ENCODE data around the gene CSTPP1.

Gene CSTPP1

GRCh38 chr11:47007579-47007978 is 71.0 kb downstream of the CSTPP1 start:
- Histone ChIP-seq H3K27ac (ENCODE audit: low read length) (no peak overlapping the region), H3K79me2 (ENCODE audit: insufficient read depth, low read length) (no peaks in the 10 kb centered on the region)
- no peak for ATAC-seq (ENCODE audit: insufficient read depth, low read depth)

GRCh38 chr11:47010179-47010578 is 73.6 kb downstream of the CSTPP1 start:
- H3K36me3 ChIP-seq (ENCODE audit: insufficient read depth, low read length) = no peaks in the 10 kb centered on the region
- H3K4me2 ChIP-seq (ENCODE audit: insufficient read depth, low read length) = no peak overlapping the region
- no peaks in the 10 kb centered on the region for H3K79me2 ChIP-seq (ENCODE audit: insufficient read depth, low read length)
- no peak for TF ChIP-seq CTCF (IDR thresholded peaks at IDR 0.05; ENCODE audit: borderline replicate concordance, extremely low read depth, low read length, poor library complexity, severe bottlenecking)
- TF ChIP-seq EZH2 (IDR thresholded peaks at IDR 0.05; ENCODE audit: borderline replicate concordance, low read depth, low read length, severe bottlenecking) = no peak
- no peak overlapping the region for H3K27ac ChIP-seq (ENCODE audit: low read length)
- DNase-seq = no peak
- H3K9ac ChIP-seq (ENCODE audit: low read depth, low read length) = no peak overlapping the region
- H3K9me3 ChIP-seq (ENCODE audit: insufficient read depth, low read length, severe bottlenecking) = no peaks in the 10 kb centered on the region
- no peaks in the 10 kb centered on the region; the same call in 1 of the 2 replicates for H4K20me1 ChIP-seq (ENCODE audit: insufficient read depth, low read length)
- no peak overlapping the region for H3K4me3 ChIP-seq (ENCODE audit: low read depth in 1 of 2, low read length in 2 of 2)
- ATAC-seq (ENCODE audit: insufficient read depth, low read depth) = no peak
- no peaks in the 10 kb centered on the region for H3K4me1 ChIP-seq (ENCODE audit: insufficient read depth, low read length)
- H3K27me3 ChIP-seq (ENCODE audit: insufficient read depth, low read length, poor library complexity) = no peaks in the 10 kb centered on the region
- no peak overlapping the region for H2AFZ ChIP-seq (ENCODE audit: low read depth, low read length)

More at GRCh38 chr11:47007579-47007978, 71.0 kb downstream of the CSTPP1 start:
- no peak overlapping the region for H3K9ac ChIP-seq (ENCODE audit: low read depth, low read length)
- no peak overlapping the region for H2AFZ ChIP-seq (ENCODE audit: low read depth, low read length)
- H3K4me1 ChIP-seq (ENCODE audit: insufficient read depth, low read length) = peaks cover 9% of the 10 kb centered on the region
- TF ChIP-seq CTCF (IDR thresholded peaks at IDR 0.05; ENCODE audit: borderline replicate concordance, extremely low read depth, low read length, poor library complexity, severe bottlenecking) = no peak
- TF ChIP-seq EZH2 (IDR thresholded peaks at IDR 0.05; ENCODE audit: borderline replicate concordance, low read depth, low read length, severe bottlenecking) = no peak
- no peaks in the 10 kb centered on the region for H3K9me3 ChIP-seq (ENCODE audit: insufficient read depth, low read length, severe bottlenecking)
- no peak overlapping the region for H3K4me3 ChIP-seq (ENCODE audit: low read depth in 1 of 2, low read length in 2 of 2)
- H3K27me3 ChIP-seq (ENCODE audit: insufficient read depth, low read length, poor library complexity) = no peaks in the 10 kb centered on the region
- H4K20me1 ChIP-seq (ENCODE audit: insufficient read depth, low read length) = no peaks in the 10 kb centered on the region; the same call in 1 of the 2 replicates
- H3K36me3 ChIP-seq (ENCODE audit: insufficient read depth, low read length) = no peaks in the 10 kb centered on the region
- no peak for DNase-seq
- no peak overlapping the region for H3K4me2 ChIP-seq (ENCODE audit: insufficient read depth, low read length)

- Histone ChIP-seq H4K20me1 (ENCODE audit: insufficient read depth, low read length) (no peaks in the 10 kb centered on the region; the same call in 1 of the 2 replicates), H3K4me2 (ENCODE audit: insufficient read depth, low read length) (no peak overlapping the region)
- ATAC-seq (ENCODE audit: insufficient read depth, low read depth) = no peak
Observed at GRCh38 chr11:47014097-47014496, 77.5 kb downstream of the CSTPP1 start.

More at GRCh38 chr11:47014097-47014496, 77.5 kb downstream of the CSTPP1 start:
- Histone ChIP-seq H3K79me2 (ENCODE audit: insufficient read depth, low read length) (no peaks in the 10 kb centered on the region), H2AFZ (ENCODE audit: low read depth, low read length) (no peak overlapping the region), H3K4me3 (ENCODE audit: low read depth in 1 of 2, low read length in 2 of 2) (no peak overlapping the region), H3K36me3 (ENCODE audit: insufficient read depth, low read length) (no peaks in the 10 kb centered on the region), H3K9me3 (ENCODE audit: insufficient read depth, low read length, severe bottlenecking) (no peaks in the 10 kb centered on the region), H3K27me3 (ENCODE audit: insufficient read depth, low read length, poor library complexity) (no peaks in the 10 kb centered on the region), H3K4me1 (ENCODE audit: insufficient read depth, low read length) (no peaks in the 10 kb centered on the region), H3K9ac (ENCODE audit: low read depth, low read length) (no peak overlapping the region), H3K27ac (ENCODE audit: low read length) (no peak overlapping the region)
- TF ChIP-seq EZH2 (IDR thresholded peaks at IDR 0.05; ENCODE audit: borderline replicate concordance, low read depth, low read length, severe bottlenecking) (no peak), CTCF (IDR thresholded peaks at IDR 0.05; ENCODE audit: borderline replicate concordance, extremely low read depth, low read length, poor library complexity, severe bottlenecking) (no peak)
- DNase-seq = no peak

All from DND-41 (cell line).